H1 (cell line): ENCODE measurements around the gene CEP290. TPM values are rescaled to one million over a fixed set of nuclear protein-coding genes. Genes with fewer than 3 reads are reported as not detected.

Source experiments
- CTCF ChIA-PET: fragments of 300-600 bp; sonication (Branson Sonifier 250); formaldehyde crosslinking; loops from one replicate; lab custom pipeline; 2021; ENCODE audit not compliant: partially characterized antibody; lab: Charles Lee
- POLR2A ChIA-PET: fragments of 300-600 bp; sonication (Branson Sonifier 250); formaldehyde crosslinking; loops from one replicate; lab custom pipeline; 2021; ENCODE audit warnings: inconsistent platforms; ENCODE audit not compliant: partially characterized antibody; lab: Charles Lee
- DNase-seq, 2 experiments: peaks; one replicate each; pipeline versions ENCODE4 v3.0.0 to v3.0.0-alpha.2; 2010 to 2022; ENCODE audit warnings: low spot score in 2 of 2, low read depth in 1 of 2, mixed read lengths in 1 of 2
- FAIRE-seq: peaks from 2 replicates; lab custom pipeline; 2011; peaks lifted over from hg19 to GRCh38; lab: Jason Lieb, UNC
- H2AFZ ChIP-seq: 2 replicates; pipeline ENCODE4 v1.8.1; 2012; ENCODE audit warnings: low read length, inconsistent platforms
- H2AK5ac ChIP-seq: 2 replicates; pipeline ENCODE4 v1.6.1; 2013; ENCODE audit warnings: low read depth, low read length
- H2BK120ac ChIP-seq: replicated peaks from 2 replicates; pipeline ENCODE3; 2013; ENCODE audit warnings: low read depth, low read length, inconsistent platforms
- H2BK12ac ChIP-seq: 2 replicates; pipeline ENCODE4 v1.6.1; 2013; ENCODE audit warnings: low read depth, low read length
- H2BK15ac ChIP-seq: 2 replicates; pipeline ENCODE4 v1.6.1; 2013; ENCODE audit warnings: low read length
- H2BK20ac ChIP-seq: 2 replicates; pipeline ENCODE4 v1.6.1; 2013; ENCODE audit warnings: low read length
- H2BK5ac ChIP-seq: 2 replicates; pipeline ENCODE4 v1.6.1; 2013; ENCODE audit warnings: low read depth, low read length
- H3K14ac ChIP-seq: 2 replicates; pipeline ENCODE4 v1.6.1; 2013; ENCODE audit warnings: inconsistent platforms; ENCODE audit not compliant: insufficient read length
- H3K18ac ChIP-seq: 2 replicates; pipeline ENCODE4 v1.6.1; 2013; ENCODE audit warnings: low read length; ENCODE audit errors: extremely low read depth
- H3K23ac ChIP-seq: 2 replicates; pipeline ENCODE4 v1.6.1; 2013; ENCODE audit warnings: inconsistent platforms; ENCODE audit not compliant: insufficient read length
- H3K23me2 ChIP-seq: 2 replicates; pipeline ENCODE4 v1.6.1; 2013; ENCODE audit warnings: low read depth, low read length
- H3K27ac ChIP-seq: 2 replicates; pipeline ENCODE4 v1.6.1; 2011; ENCODE audit warnings: low read depth, low read length, inconsistent platforms
- H3K27me3 ChIP-seq, 4 experiments: replicated peaks in 1 of 4; 1 replicate in 1 of 4; 2 replicates in 3 of 4; pipeline versions ENCODE4 v1.6.1 to v1.8.1; 2011 to 2013; ENCODE audit warnings: low read length in 3 of 4, mild to moderate bottlenecking in 3 of 4, inconsistent platforms in 2 of 4, mixed read lengths in 2 of 4, moderate library complexity in 1 of 4; ENCODE audit not compliant: control insufficient read depth in 3 of 4, insufficient read depth in 3 of 4; ENCODE audit errors: extremely low read depth in 1 of 4
- H3K36me3 ChIP-seq, 4 experiments: 2 replicates each; pipeline versions ENCODE4 v1.6.1 to v1.8.1; 2011 to 2013; ENCODE audit warnings: mild to moderate bottlenecking in 4 of 4, low read length in 3 of 4, moderate library complexity in 2 of 4, control low read depth in 1 of 4, inconsistent platforms in 1 of 4; ENCODE audit not compliant: insufficient read depth in 4 of 4, control insufficient read depth in 2 of 4
- H3K4ac ChIP-seq: replicated peaks from 2 replicates; pipeline ENCODE3; 2013; ENCODE audit warnings: low read length, low read depth, mixed read lengths, inconsistent platforms; ENCODE audit not compliant: insufficient read length
- H3K4me1 ChIP-seq, 4 experiments: replicated peaks in 1 of 4; 1 replicate in 1 of 4; 2 replicates in 3 of 4; pipeline versions ENCODE4 v1.6.1 to v1.8.1; 2011 to 2013; ENCODE audit warnings: low read length in 3 of 4, inconsistent platforms in 2 of 4, mixed read lengths in 1 of 4; ENCODE audit not compliant: insufficient read depth in 4 of 4, control insufficient read depth in 3 of 4
- H3K4me2 ChIP-seq, 2 experiments: 2 replicates each; pipeline versions ENCODE4 v1.6.1 to v1.8.1; 2011 to 2013; ENCODE audit warnings: low read depth in 2 of 2, low read length in 2 of 2, control low read depth in 1 of 2, inconsistent platforms in 1 of 2, mild to moderate bottlenecking in 1 of 2; ENCODE audit not compliant: insufficient read depth in 1 of 2
- H3K4me3 ChIP-seq, 4 experiments: fragments of 200-600, 300-600 bp in 1 of 4; sonication (generic), shearing (Covaris generic), sonication (Bioruptor Twin) in 1 of 4; 2 replicates each; pipeline versions ENCODE4 v1.5.1 to v1.8.1; 2011 to 2016; ENCODE audit warnings: low read length in 4 of 4, low read depth in 3 of 4, control low read depth in 2 of 4, inconsistent platforms in 2 of 4, mild to moderate bottlenecking in 2 of 4, mixed read lengths in 1 of 4, moderate library complexity in 1 of 4; ENCODE audit not compliant: insufficient read depth in 2 of 4; ENCODE audit errors: extremely low read depth in 1 of 4
- H3K56ac ChIP-seq: replicated peaks from 2 replicates; pipeline ENCODE3; 2013; ENCODE audit warnings: low read depth, mild to moderate bottlenecking, mixed read lengths, low read length, inconsistent platforms; ENCODE audit not compliant: insufficient read length
- H3K79me1 ChIP-seq: 2 replicates; pipeline ENCODE4 v1.6.1; 2013; ENCODE audit warnings: low read depth, low read length, control low read depth
- H3K79me2 ChIP-seq, 2 experiments: 2 replicates each; pipeline versions ENCODE4 v1.6.1 to v1.8.1; 2012 to 2013; ENCODE audit warnings: low read length in 2 of 2, mild to moderate bottlenecking in 2 of 2, inconsistent platforms in 1 of 2; ENCODE audit not compliant: insufficient read depth in 2 of 2, control insufficient read depth in 1 of 2
- H3K9ac ChIP-seq, 4 experiments: replicated peaks in 1 of 4; 1 replicate in 1 of 4; 2 replicates in 3 of 4; pipeline versions ENCODE4 v1.6.1 to v1.8.1; 2011 to 2013; ENCODE audit warnings: low read depth in 3 of 4, low read length in 3 of 4, control low read depth in 2 of 4, mild to moderate bottlenecking in 2 of 4, moderate library complexity in 2 of 4, inconsistent platforms in 1 of 4; ENCODE audit errors: extremely low read depth in 1 of 4
- H3K9me3 ChIP-seq, 2 experiments: 2 replicates each; pipeline versions ENCODE4 v1.6.1 to v1.8.1; 2012 to 2013; ENCODE audit warnings: mild to moderate bottlenecking in 2 of 2, moderate library complexity in 2 of 2, control low read depth in 1 of 2, inconsistent platforms in 1 of 2, low read depth in 1 of 2, low read length in 1 of 2, mixed read lengths in 1 of 2; ENCODE audit not compliant: insufficient read depth in 2 of 2
- H4K20me1 ChIP-seq, 2 experiments: replicated peaks in 1 of 2; 2 replicates each; pipeline versions ENCODE3 to v1.8.1; 2011 to 2013; ENCODE audit warnings: inconsistent platforms in 2 of 2, low read length in 2 of 2, mild to moderate bottlenecking in 1 of 2; ENCODE audit not compliant: insufficient read depth in 2 of 2, control insufficient read depth in 1 of 2
- H4K5ac ChIP-seq: 2 replicates; pipeline ENCODE4 v1.6.1; 2013; ENCODE audit warnings: low read length, low read depth, mixed read lengths, inconsistent platforms; ENCODE audit not compliant: insufficient read length
- H4K8ac ChIP-seq: 2 replicates; pipeline ENCODE4 v1.8.0; 2013; ENCODE audit warnings: mild to moderate bottlenecking, moderate library complexity, low read length, inconsistent platforms; ENCODE audit not compliant: insufficient read depth; ENCODE audit errors: extremely low read depth
- H4K91ac ChIP-seq: replicated peaks from 2 replicates; pipeline ENCODE3; 2013; ENCODE audit warnings: low read length, mixed read lengths, inconsistent platforms; ENCODE audit not compliant: insufficient read length
- EP300 ChIP-seq, 2 experiments: IDR thresholded peaks; 1 replicate in 1 of 2; 2 replicates in 1 of 2; pipeline ENCODE4 v1.6.1; 2011 to 2012; ENCODE audit warnings: low read depth in 2 of 2, low read length in 2 of 2, mild to moderate bottlenecking in 2 of 2, borderline replicate concordance in 1 of 2, inconsistent platforms in 1 of 2, moderate library complexity in 1 of 2
- JUN ChIP-seq: IDR thresholded peaks from 2 replicates; pipeline ENCODE4 v1.6.1; 2011; ENCODE audit warnings: low read depth, mild to moderate bottlenecking, improper control_type of control experiment, low read length
- MAX ChIP-seq: IDR thresholded peaks from 2 replicates; pipeline ENCODE4 v1.6.1; 2012; ENCODE audit warnings: inconsistent platforms
- SUZ12 ChIP-seq: fragments of 200-600 bp; sonication (generic); IDR thresholded peaks from 2 replicates; pipeline ENCODE4 v1.6.1; 2012; ENCODE audit warnings: mild to moderate bottlenecking, inconsistent platforms, low read length, moderate library complexity, mixed read lengths
- TAF1 ChIP-seq: IDR thresholded peaks from 2 replicates; pipeline ENCODE4 v1.6.1; 2011; ENCODE audit warnings: mild to moderate bottlenecking, low read depth, low read length
- ZNF274 ChIP-seq: IDR thresholded peaks from 2 replicates; pipeline ENCODE4 v1.7.0; 2012; ENCODE audit warnings: low read length, borderline replicate concordance; ENCODE audit errors: extremely low read depth
- WGBS, 2 experiments: shearing (Covaris generic) in 1 of 2; methylation state at CpG; one replicate each; pipeline versions ENCODE4 v1.1.6 to v1.1.7; 2013 to 2015; ENCODE audit warnings: low lambda C conversion rate in 2 of 2, mixed read lengths in 2 of 2, inconsistent platforms in 1 of 2, low coverage in 1 of 2, missing lambda C conversion rate in 1 of 2; ENCODE audit not compliant: insufficient replicate concordance in 2 of 2, insufficient coverage in 1 of 2, insufficient read length in 1 of 2; ENCODE audit errors: extremely low coverage in 1 of 2, missing lambda C conversion rate in 1 of 2; 5-methylcytosine and 5-hydroxymethylcytosine counted together
- polyA plus RNA-seq, 7 experiments: library from polyadenylated mRNA; depleted of rRNA in 3 of 7; stranded (reverse) in 5 of 7; unstranded in 2 of 7; fragments of >200 nt in 5 of 7; fragments of 200-250 nt in 2 of 7; gene quantifications; 1 replicate in 5 of 7; 2 replicates in 1 of 7; 4 replicates in 1 of 7; pipeline versions ENCODE4 v1.2.1 to v1.2.3, GENCODE V29; 2011 to 2013; ENCODE audit warnings: missing spikeins in 2 of 7, mixed read lengths in 2 of 7
- total RNA-seq: library from RNA; stranded (reverse); fragmentation: NEBNext Ultra II Directional; extraction: Animal tissue kit (Norgen Biotek cat#: 25700); gene quantifications from 2 replicates; pipeline ENCODE4 v1.2.1, GENCODE V29; 2021

CEP290 gene
- total and polyA plus RNA-seq, 2 of the 8 experiments (the other 6 are each of a cell fraction or from before 2014, with no cell fraction given), result 2.1 to 5.9 TPM

DNA sequence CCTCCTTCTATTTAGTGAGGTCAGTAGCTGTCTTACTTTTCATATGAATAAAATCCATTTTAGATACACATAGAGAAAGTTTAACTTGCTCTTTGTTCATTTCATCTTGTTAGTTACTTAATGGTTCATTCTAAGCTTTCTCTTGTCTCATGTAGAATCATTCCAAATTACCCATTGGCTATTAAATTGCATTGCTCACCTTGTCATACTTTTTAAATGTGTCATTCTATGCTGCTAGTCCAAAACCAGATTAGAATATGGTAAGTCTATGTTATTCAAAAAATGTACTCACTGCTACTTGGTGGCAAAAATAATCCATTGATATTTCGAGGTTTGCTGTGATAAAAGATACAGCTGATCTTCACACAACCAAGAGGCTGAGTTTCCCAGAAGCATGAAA, 115.7 kb downstream of the CEP290 start:
- Histone ChIP-seq H3K79me2 (no peaks in the 10 kb centered on the region), H3K14ac (no peak overlapping the region), H2BK20ac (no peak overlapping the region), H3K23me2 (peaks cover 2% of the 10 kb centered on the region; the same call in 1 of the 2 replicates), H4K5ac (no peak overlapping the region), H3K27me3 (no peaks in the 10 kb centered on the region), H3K27ac (no peak overlapping the region), H3K4me1 (no peaks in the 10 kb centered on the region), H4K20me1 (no peaks in the 10 kb centered on the region), H4K91ac (no peak overlapping the region), H3K23ac (no peak overlapping the region), H3K18ac (no peak overlapping the region), H3K9ac (no peak overlapping the region), H3K36me3 (no peaks in the 10 kb centered on the region), H2BK120ac (no peak overlapping the region), H2BK12ac (no peak overlapping the region), H2BK15ac (no peak overlapping the region), H3K9me3 (peaks cover 0 to 3% of the 10 kb centered on the region in 2 experiments; a peak in 1 of 4 replicates), H3K4ac (no peak overlapping the region), H2BK5ac (no peak overlapping the region), H2AFZ (0 out of 2 replicates have a peak overlapping the region, but pooled peaks have one; percentile 10), H3K79me1 (no peaks in the 10 kb centered on the region), H3K4me2 (no peak overlapping the region), H3K56ac (no peak overlapping the region), H3K4me3 (no peak overlapping the region), H2AK5ac (no peak overlapping the region), H4K8ac (no peak overlapping the region)
- WGBS, 2 experiments, result 78% methylated on average over 1 of the region's 1 CpG; no CpG with 5 or more reads in 1 of the 2 experiments
- TF ChIP-seq EP300 (IDR thresholded peaks at IDR 0.05; ENCODE audit: borderline replicate concordance in 1 of 2, low read depth in 2 of 2, low read length in 2 of 2), result no peak
- TF ChIP-seq SUZ12, result no peak
- TF ChIP-seq JUN, result no peak
- TF ChIP-seq MAX, result no peak
- TF ChIP-seq ZNF274, result no peak
- no peak for TF ChIP-seq TAF1
- CTCF ChIA-PET, result no interaction called here
- FAIRE-seq (no peak), DNase-seq (no peak)
- POLR2A ChIA-PET, result no interaction called here
